22Rv1 (cell line): Measurements from ENCODE around the gene MROH9.

Source experiments
- CTCF ChIP-seq: fragments of 450-650 bp; IDR thresholded peaks from 2 replicates; pipeline ENCODE4 v1.5.1; 2017; ENCODE audit warnings: mild to moderate bottlenecking
- ZFX ChIP-seq: fragments of 450-650 bp; IDR thresholded peaks from 2 replicates; pipeline ENCODE4 v1.6.1; 2017; ENCODE audit warnings: antibody characterized with exemption, borderline replicate concordance

DNA sequence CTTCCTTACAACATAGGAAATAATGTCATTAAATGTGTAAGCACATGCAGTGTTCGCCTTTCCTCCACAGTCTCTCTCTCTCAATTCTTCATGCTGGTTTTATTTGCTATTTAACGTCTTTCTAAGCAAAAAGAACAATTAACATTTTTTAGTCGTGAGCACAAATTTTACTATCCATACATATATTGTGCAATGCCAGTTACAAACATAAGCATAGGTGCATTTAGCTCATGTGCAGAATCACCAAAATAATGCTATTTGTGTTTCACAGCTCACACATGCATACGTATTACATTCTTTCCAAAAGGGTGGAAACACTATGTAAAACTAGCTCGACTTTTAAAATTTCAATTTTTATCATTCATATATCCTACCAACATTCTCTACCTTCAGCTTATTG is 52.1 kb downstream of the MROH9 start:
- no peak for TF ChIP-seq CTCF
- TF ChIP-seq ZFX: no peak
